Activated CD4-positive, alpha-beta T cell treated with anti-CD3 and anti-CD28 coated beads for 36 hours (primary cell): ENCODE data around the gene NACAD. TPM values are rescaled to one million over a fixed set of nuclear protein-coding genes. Genes with fewer than 3 reads are reported as not detected.

ENCODE experiments used
- ATAC-seq: fragments of 200-7000 bp; cut with Tn5 transposase; one replicate; pipeline ENCODE4 v1.10.0; 2021; ENCODE audit warnings: mild to moderate bottlenecking, moderate library complexity
- CTCF ChIA-PET: fragments of 350-600 bp; sonication (Branson Sonifier 250); formaldehyde crosslinking; loops from one replicate; lab custom pipeline; 2021; ENCODE audit warnings: antibody characterized with exemption; lab: Charles Lee
- POLR2A ChIA-PET: fragments of 350-600 bp; sonication (Branson Sonifier 250); formaldehyde crosslinking; loops from one replicate; lab custom pipeline; 2021; ENCODE audit warnings: antibody characterized with exemption, inconsistent platforms; lab: Charles Lee
- DNase-seq: peaks from one replicate; pipeline ENCODE4 v3.0.0-alpha.2; 2020
- H3K27ac Mint-ChIP-seq: one replicate; pipeline ENCODE4 v1.8.0; 2021; ENCODE audit warnings: mixed read lengths
- H3K27me3 Mint-ChIP-seq: one replicate; pipeline ENCODE4 v1.8.0; 2021; ENCODE audit warnings: mixed read lengths
- H3K36me3 Mint-ChIP-seq: one replicate; pipeline ENCODE4 v1.8.0; 2021; ENCODE audit warnings: low read depth, mixed read lengths
- H3K4me1 Mint-ChIP-seq: one replicate; pipeline ENCODE4 v1.8.0; 2021; ENCODE audit warnings: mixed read lengths
- H3K4me3 Mint-ChIP-seq: one replicate; pipeline ENCODE4 v1.8.0; 2021; ENCODE audit warnings: mild to moderate bottlenecking, moderate library complexity, mixed read lengths
- H3K9me3 Mint-ChIP-seq: one replicate; pipeline ENCODE4 v1.8.0; 2021; ENCODE audit warnings: low read depth, mixed read lengths
- intact Hi-C, 2 experiments: fragments of 100-400 bp; cut with DNase I in 1 of 2; cut with micrococcal nuclease in 1 of 2; formaldehyde crosslinking; loops; one replicate each; pipeline versions ENCODE4 v1.14.2 to v1.15.1; 2022 to 2024; cut with DNase I, micrococcal nuclease
- total RNA-seq, 2 experiments: library from RNA; stranded (reverse); gene quantifications; one replicate each; pipeline ENCODE4 v1.2.3, GENCODE V29; 2021

NACAD gene
- total RNA-seq, 2 experiments from 2014 or later = 0.14 to 0.21 TPM

- POLR2A ChIA-PET = no interaction called here
- no peaks in the 10 kb centered on the region for H3K27me3 Mint-ChIP-seq
- H3K36me3 Mint-ChIP-seq = peaks cover 53% of the 10 kb centered on the region
- intact Hi-C loops = no loop called here
- no peaks in the 10 kb centered on the region for H3K9me3 Mint-ChIP-seq
- no peak overlapping the region for H3K4me3 Mint-ChIP-seq
- ATAC-seq = no peak
- CTCF ChIA-PET = interaction anchor here (0.7 to 1.7 kb wide), 4 partner anchors 31 to 98 kb away, joined by 3 to 6 read pairs (median 3); no protein-coding TSS in a partner anchor
- H3K4me1 Mint-ChIP-seq = no peaks in the 10 kb centered on the region
- DNase-seq = no peak
- H3K27ac Mint-ChIP-seq = peak overlapping the region; percentile 25
Observed at GRCh38 chr7:45072131-45073030, 16.4 kb downstream of the NACAD start.

- CTCF ChIA-PET = interaction anchor here (1.6 to 1.7 kb wide), 2 partner anchors 44 to 97 kb away, joined by 3 to 6 read pairs; no protein-coding TSS in a partner anchor
- peaks cover 54% of the 10 kb centered on the region for H3K36me3 Mint-ChIP-seq
- no peaks in the 10 kb centered on the region for H3K9me3 Mint-ChIP-seq
- POLR2A ChIA-PET = no interaction called here
- no peak overlapping the region for H3K27ac Mint-ChIP-seq
- H3K27me3 Mint-ChIP-seq = no peaks in the 10 kb centered on the region
- H3K4me1 Mint-ChIP-seq = no peaks in the 10 kb centered on the region
- ATAC-seq (no peak), DNase-seq (no peak)
- intact Hi-C loops = no loop called here
- no peak overlapping the region for H3K4me3 Mint-ChIP-seq
Observed at GRCh38 chr7:45071528-45071927, 17.2 kb downstream of the NACAD start.

- ChIA-PET POLR2A (interaction anchor here (0.6 to 1.3 kb wide), 2 partner anchors 38 to 43 kb away, joined by 3 to 9 read pairs; no protein-coding TSS in a partner anchor), CTCF (interaction anchor here (0.6 to 1.7 kb wide), 3 partner anchors 43 to 66 kb away, joined by 3 to 5 read pairs (median 3); no protein-coding TSS in a partner anchor)
- peaks cover 56% of the 10 kb centered on the region for H3K36me3 Mint-ChIP-seq
- DNase-seq (no peak), ATAC-seq (no peak)
- H3K27me3 Mint-ChIP-seq = no peaks in the 10 kb centered on the region
- no peaks in the 10 kb centered on the region for H3K9me3 Mint-ChIP-seq
- intact Hi-C loops = no loop called here
- no peak overlapping the region for H3K4me3 Mint-ChIP-seq
- H3K4me1 Mint-ChIP-seq = peaks cover 5% of the 10 kb centered on the region
- H3K27ac Mint-ChIP-seq = no peak overlapping the region
Observed at GRCh38 chr7:45070254-45070642, 18.5 kb downstream of the NACAD start.

- peak; percentile 42 for ATAC-seq
- intact Hi-C loops = no loop called here
- POLR2A ChIA-PET = interaction anchor here (1.3 kb wide), 1 partner anchor 42 kb away, joined by 3 read pairs; no protein-coding TSS in a partner anchor
- CTCF ChIA-PET = interaction anchor here (0.6 to 1.6 kb wide), 4 partner anchors 11 to 827 kb away, joined by 3 to 5 read pairs (median 4); no protein-coding TSS in a partner anchor
- Mint-ChIP-seq H3K27ac (no peak overlapping the region), H3K27me3 (no peaks in the 10 kb centered on the region), H3K4me1 (peaks cover 5% of the 10 kb centered on the region), H3K36me3 (peaks cover 53% of the 10 kb centered on the region), H3K9me3 (no peaks in the 10 kb centered on the region), H3K4me3 (no peak overlapping the region)
- DNase-seq = no peak
Observed at GRCh38 chr7:45069444-45070253, 19.1 kb downstream of the NACAD start.

- DNase-seq (no peak), ATAC-seq (no peak)
- Mint-ChIP-seq H3K4me3 (no peak overlapping the region), H3K4me1 (peaks cover 9% of the 10 kb centered on the region), H3K36me3 (peaks cover 53% of the 10 kb centered on the region), H3K27ac (no peak overlapping the region), H3K27me3 (no peaks in the 10 kb centered on the region), H3K9me3 (no peaks in the 10 kb centered on the region)
- ChIA-PET CTCF (interaction anchor here (0.5 to 1.6 kb wide), 4 partner anchors 10 to 826 kb away, joined by 3 to 5 read pairs (median 4); no protein-coding TSS in a partner anchor), POLR2A (no interaction called here)
- intact Hi-C loops = no loop called here
Observed at GRCh38 chr7:45068236-45069023, 20.3 kb downstream of the NACAD start.

- no peak overlapping the region for H3K27ac Mint-ChIP-seq
- H3K4me3 Mint-ChIP-seq = no peak overlapping the region
- CTCF ChIA-PET = interaction anchor here (1.0 kb wide), 2 partner anchors 69 to 194 kb away, joined by 3 to 5 read pairs; no protein-coding TSS in a partner anchor
- H3K27me3 Mint-ChIP-seq = no peaks in the 10 kb centered on the region
- DNase-seq = no peak
- peaks cover 49% of the 10 kb centered on the region for H3K36me3 Mint-ChIP-seq
- intact Hi-C loops = no loop called here
- ATAC-seq = no peak
- POLR2A ChIA-PET = no interaction called here
- peaks cover 11% of the 10 kb centered on the region for H3K4me1 Mint-ChIP-seq
- no peaks in the 10 kb centered on the region for H3K9me3 Mint-ChIP-seq
Observed at GRCh38 chr7:45067582-45067981, 21.2 kb downstream of the NACAD start.

GRCh38 chr7:45066409-45066808 is 22.4 kb downstream of the NACAD start:
- no peaks in the 10 kb centered on the region for H3K27me3 Mint-ChIP-seq
- no peak overlapping the region for H3K27ac Mint-ChIP-seq
- peaks cover 55% of the 10 kb centered on the region for H3K36me3 Mint-ChIP-seq
- no peaks in the 10 kb centered on the region for H3K9me3 Mint-ChIP-seq
- ChIA-PET CTCF (no interaction called here), POLR2A (interaction anchor here (0.5 kb wide), 1 partner anchor 271 kb away, joined by 3 read pairs; no protein-coding TSS in a partner anchor)
- intact Hi-C loops = no loop called here
- DNase-seq (no peak), ATAC-seq (no peak)
- H3K4me3 Mint-ChIP-seq = no peak overlapping the region
- H3K4me1 Mint-ChIP-seq = peaks cover 19% of the 10 kb centered on the region

GRCh38 chr7:45065031-45065995 is 23.5 kb downstream of the NACAD start:
- Mint-ChIP-seq H3K4me1 (peaks cover 29% of the 10 kb centered on the region), H3K36me3 (peaks cover 56% of the 10 kb centered on the region), H3K4me3 (no peak overlapping the region), H3K27ac (no peak overlapping the region), H3K27me3 (no peaks in the 10 kb centered on the region), H3K9me3 (no peaks in the 10 kb centered on the region)
- ChIA-PET CTCF (interaction anchor here (0.7 kb wide), 1 partner anchor 297 kb away, joined by 4 read pairs; no protein-coding TSS in a partner anchor), POLR2A (no interaction called here)
- intact Hi-C loops = no loop called here
- DNase-seq (no peak), ATAC-seq (no peak)

- Mint-ChIP-seq H3K27ac (peak overlapping the region; percentile 31), H3K4me3 (no peak overlapping the region), H3K27me3 (no peaks in the 10 kb centered on the region), H3K9me3 (no peaks in the 10 kb centered on the region), H3K36me3 (peaks cover 47% of the 10 kb centered on the region), H3K4me1 (peaks cover 40% of the 10 kb centered on the region)
- CTCF ChIA-PET = interaction anchor here (1.0 kb wide), 1 partner anchor 37 kb away, joined by 3 read pairs; no protein-coding TSS in a partner anchor
- DNase-seq = no peak
- no peak for ATAC-seq
- intact Hi-C loops = no loop called here
- POLR2A ChIA-PET = no interaction called here
Observed at GRCh38 chr7:45064047-45064725, 24.6 kb downstream of the NACAD start.
